Osteocyte (in vitro differentiated cells): ENCODE data around the gene KRT1. TPM values are rescaled to one million over a fixed set of nuclear protein-coding genes. Genes with fewer than 3 reads are reported as not detected.

Experiments used
- DNase-seq: peaks from one replicate; pipeline ENCODE4 v3.0.0; 2021; ENCODE audit warnings: mixed read lengths; ENCODE audit not compliant: unreplicated experiment; ENCODE audit errors: extremely low spot score
- H3K27ac Mint-ChIP-seq: one replicate; pipeline ENCODE4 v1.8.0; 2021; ENCODE audit warnings: mild to moderate bottlenecking, mixed read lengths; ENCODE audit not compliant: unreplicated experiment
- H3K27me3 Mint-ChIP-seq: one replicate; pipeline ENCODE4 v1.8.0; 2021; ENCODE audit warnings: mixed read lengths; ENCODE audit not compliant: unreplicated experiment
- H3K36me3 Mint-ChIP-seq: one replicate; pipeline ENCODE4 v1.8.0; 2021; ENCODE audit warnings: mixed read lengths; ENCODE audit not compliant: unreplicated experiment
- H3K4me1 Mint-ChIP-seq: one replicate; pipeline ENCODE4 v1.8.0; 2021; ENCODE audit warnings: mixed read lengths; ENCODE audit not compliant: unreplicated experiment
- H3K4me3 Mint-ChIP-seq: one replicate; pipeline ENCODE4 v1.8.0; 2021; ENCODE audit warnings: mild to moderate bottlenecking, moderate library complexity, mixed read lengths; ENCODE audit not compliant: unreplicated experiment
- H3K9me3 Mint-ChIP-seq: one replicate; pipeline ENCODE4 v1.8.0; 2021; ENCODE audit warnings: mixed read lengths; ENCODE audit not compliant: unreplicated experiment
- CTCF ChIP-seq: fragments of 200-600 bp; sonication (generic); IDR thresholded peaks from 2 replicates; pipeline ENCODE4 v1.5.0; 2021; ENCODE audit warnings: antibody characterized with exemption, mild to moderate bottlenecking, moderate library complexity
- long read RNA-seq: library from polyadenylated mRNA; unstranded; transcript quantifications from one replicate; pipeline ENCODE4 v2.0.0, GENCODE V29; 2021
- total RNA-seq: library from RNA; stranded (reverse); gene quantifications from 2 replicates; pipeline ENCODE4 v1.2.1, GENCODE V29; 2021

KRT1 gene
- total RNA-seq: not detected in 2 replicates
- long read RNA-seq: 0 reads

- Mint-ChIP-seq H3K9me3 (no peaks in the 10 kb centered on the region), H3K4me3 (no peak within 1 kb of the TSS)
Observed at GRCh38 chr12:52680363-52680762, at the start of gene KRT1. Gene KRT1, minus strand, starts transcription at chr12:52680407. Its CDS starts 59 bp downstream, at chr12:52680348.

GRCh38 chr12:52729147-52729546 lies 48.9 kb upstream of the KRT1 start:
- TF ChIP-seq CTCF: no peak
- Mint-ChIP-seq H3K4me3 (no peak overlapping the region), H3K36me3 (no peaks in the 10 kb centered on the region), H3K27ac (no peak overlapping the region), H3K4me1 (no peaks in the 10 kb centered on the region), H3K27me3 (peaks cover 34% of the 10 kb centered on the region), H3K9me3 (no peaks in the 10 kb centered on the region)
- no peak for DNase-seq

More at GRCh38 chr12:52680363-52680762, at the start of gene KRT1:
- Mint-ChIP-seq H3K36me3 (no peaks in the 10 kb centered on the region), H3K4me1 (no peaks in the 10 kb centered on the region), H3K27me3 (peaks cover 70% of the 10 kb centered on the region), H3K27ac (no peak within 1 kb of the TSS)
- no peak for TF ChIP-seq CTCF
- no peak for DNase-seq

GRCh38 chr12:52728374-52728773 lies 48.2 kb upstream of the KRT1 start:
- Mint-ChIP-seq H3K27ac (no peak overlapping the region), H3K4me3 (no peak overlapping the region), H3K4me1 (no peaks in the 10 kb centered on the region), H3K36me3 (no peaks in the 10 kb centered on the region), H3K27me3 (peaks cover 33% of the 10 kb centered on the region), H3K9me3 (no peaks in the 10 kb centered on the region)
- TF ChIP-seq CTCF: no peak
- DNase-seq: no peak

- no peak for TF ChIP-seq CTCF
- H3K36me3 Mint-ChIP-seq: no peaks in the 10 kb centered on the region
- no peak for DNase-seq
- H3K27me3 Mint-ChIP-seq: peaks cover 36% of the 10 kb centered on the region
- H3K4me3 Mint-ChIP-seq: no peak overlapping the region
- no peaks in the 10 kb centered on the region for H3K4me1 Mint-ChIP-seq
- H3K27ac Mint-ChIP-seq: no peak overlapping the region
- H3K9me3 Mint-ChIP-seq: no peaks in the 10 kb centered on the region
Observed at GRCh38 chr12:52727037-52727436, 46.8 kb upstream of the KRT1 start.

- no peaks in the 10 kb centered on the region for H3K4me1 Mint-ChIP-seq
- no peaks in the 10 kb centered on the region for H3K9me3 Mint-ChIP-seq
- H3K4me3 Mint-ChIP-seq: no peak overlapping the region
- TF ChIP-seq CTCF: no peak
- no peak overlapping the region for H3K27ac Mint-ChIP-seq
- DNase-seq: no peak
- H3K27me3 Mint-ChIP-seq: peaks cover 38% of the 10 kb centered on the region
- no peaks in the 10 kb centered on the region for H3K36me3 Mint-ChIP-seq
Observed at GRCh38 chr12:52726451-52726850, 46.2 kb upstream of the KRT1 start.
